ENCODE results near the gene NT5M.

Gene NT5M

DNA sequence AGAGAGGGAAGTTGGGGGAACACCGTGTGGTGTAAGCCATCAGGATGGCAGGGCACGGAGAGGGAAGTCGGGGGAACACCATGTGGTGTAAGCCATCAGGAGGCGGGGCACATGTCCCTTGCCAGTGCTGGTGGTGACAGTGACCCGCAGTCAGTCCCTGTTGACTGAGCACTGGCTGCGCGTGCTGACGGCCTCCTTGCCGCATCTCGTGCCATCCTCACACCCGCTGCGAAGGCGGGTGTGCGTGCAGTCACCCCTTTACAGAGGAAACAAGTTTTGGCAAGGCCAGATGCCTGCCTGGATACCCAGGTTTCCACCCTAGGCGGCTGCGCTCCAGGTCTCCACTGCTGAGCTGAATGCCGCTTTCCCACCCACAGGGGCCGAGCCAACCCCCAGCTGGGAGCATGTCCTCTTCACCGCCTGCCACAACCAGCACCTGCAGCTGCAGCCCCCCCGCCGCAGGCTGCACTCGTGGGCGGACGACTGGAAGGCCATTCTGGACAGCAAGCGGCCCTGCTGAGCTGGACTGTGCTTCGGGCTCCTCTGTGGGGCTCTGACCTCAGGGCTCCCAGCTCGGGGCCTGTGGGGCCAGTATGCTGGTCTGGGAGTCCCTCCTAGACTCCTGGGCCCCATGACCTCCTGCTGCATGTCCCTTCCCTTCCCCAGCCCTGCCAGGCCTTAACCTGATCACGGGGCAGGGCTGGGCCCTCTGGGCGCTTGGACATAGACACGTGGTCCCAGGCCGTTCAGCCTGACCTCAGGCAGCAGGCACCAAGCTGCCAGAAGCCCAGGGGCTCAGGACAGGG, 43.5 kb downstream of the NT5M start:
- Histone ChIP-seq H3K36me3 (ENCODE audit: control insufficient read depth, low read length) (no peaks in the 10 kb centered on the region), H3F3A (ENCODE audit: control insufficient read depth, insufficient read depth) (no peaks in the 10 kb centered on the region), H3K9me2 (replicated peaks; ENCODE audit: control insufficient read depth, low read length) (no peaks in the 10 kb centered on the region), H3K27ac (ENCODE audit: low read depth, low read length) (no peak overlapping the region), H4K20me1 (ENCODE audit: control insufficient read depth, insufficient read depth, low read depth, low read length) (no peaks in the 10 kb centered on the region), H3K79me2 (ENCODE audit: control insufficient read depth, low read length) (no peaks in the 10 kb centered on the region), H3K4me2 (ENCODE audit: low read length) (no peak overlapping the region), H3K4me3 (ENCODE audit: low read length) (no peak overlapping the region), H3K4me1 (ENCODE audit: control insufficient read depth, low read length) (no peaks in the 10 kb centered on the region), H3K9me3 (ENCODE audit: control insufficient read depth, insufficient read depth, low read length) (no peaks in the 10 kb centered on the region), H3K27me3 (ENCODE audit: control insufficient read depth, low read length) (no peaks in the 10 kb centered on the region)
- TF ChIP-seq, protein P1, sequence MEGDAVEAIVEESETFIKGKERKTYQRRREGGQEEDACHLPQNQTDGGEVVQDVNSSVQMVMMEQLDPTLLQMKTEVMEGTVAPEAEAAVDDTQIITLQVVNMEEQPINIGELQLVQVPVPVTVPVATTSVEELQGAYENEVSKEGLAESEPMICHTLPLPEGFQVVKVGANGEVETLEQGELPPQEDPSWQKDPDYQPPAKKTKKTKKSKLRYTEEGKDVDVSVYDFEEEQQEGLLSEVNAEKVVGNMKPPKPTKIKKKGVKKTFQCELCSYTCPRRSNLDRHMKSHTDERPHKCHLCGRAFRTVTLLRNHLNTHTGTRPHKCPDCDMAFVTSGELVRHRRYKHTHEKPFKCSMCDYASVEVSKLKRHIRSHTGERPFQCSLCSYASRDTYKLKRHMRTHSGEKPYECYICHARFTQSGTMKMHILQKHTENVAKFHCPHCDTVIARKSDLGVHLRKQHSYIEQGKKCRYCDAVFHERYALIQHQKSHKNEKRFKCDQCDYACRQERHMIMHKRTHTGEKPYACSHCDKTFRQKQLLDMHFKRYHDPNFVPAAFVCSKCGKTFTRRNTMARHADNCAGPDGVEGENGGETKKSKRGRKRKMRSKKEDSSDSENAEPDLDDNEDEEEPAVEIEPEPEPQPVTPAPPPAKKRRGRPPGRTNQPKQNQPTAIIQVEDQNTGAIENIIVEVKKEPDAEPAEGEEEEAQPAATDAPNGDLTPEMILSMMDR (IDR thresholded peaks at IDR 0.05; ENCODE audit: low read depth, low read length, poor library complexity, severe bottlenecking): no peak
- TF ChIP-seq EZH2phosphoT487 (IDR thresholded peaks at IDR 0.05; ENCODE audit: borderline replicate concordance, low read length): no peak

DNA sequence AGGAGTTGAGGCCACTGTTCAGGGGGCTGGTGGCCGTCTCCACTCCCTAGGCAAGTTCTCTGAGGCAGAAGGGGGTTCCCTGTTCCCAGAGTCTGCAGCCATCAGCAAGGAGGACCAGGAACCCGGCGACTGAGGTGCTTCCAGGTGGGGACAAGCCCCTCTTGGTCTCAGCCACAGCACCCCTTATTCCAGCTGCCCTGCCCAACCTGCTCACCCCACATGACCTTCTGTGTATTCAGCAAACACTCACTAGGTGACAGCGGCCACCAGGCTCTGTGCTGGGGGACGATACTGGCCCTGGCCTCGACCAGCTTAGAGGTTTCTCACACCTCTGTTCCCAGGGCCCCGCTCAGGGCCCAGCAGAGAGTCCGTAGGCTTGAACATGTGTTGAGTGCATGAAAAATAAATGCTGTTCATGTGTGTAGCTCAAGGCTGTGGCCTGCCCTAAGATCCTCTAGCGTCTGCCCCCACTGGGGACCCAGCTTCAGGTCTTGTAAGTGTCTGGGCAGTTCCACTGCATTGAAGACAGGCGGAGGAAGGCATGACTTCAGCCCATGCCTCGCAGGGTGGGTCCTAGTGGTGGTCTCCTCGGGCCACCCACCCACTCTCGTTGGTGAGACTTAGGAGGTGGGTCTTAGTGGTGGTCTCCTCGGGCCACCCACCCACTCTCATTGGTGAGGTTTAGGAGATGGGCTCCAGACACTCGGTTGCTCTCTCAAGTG, 44.2 kb downstream of the NT5M start:
- Histone ChIP-seq H3K27me3 (ENCODE audit: control insufficient read depth, low read length) (no peaks in the 10 kb centered on the region), H3K4me2 (ENCODE audit: low read length) (no peak overlapping the region), H3K27ac (ENCODE audit: low read depth, low read length) (no peak overlapping the region), H3K9me2 (replicated peaks; ENCODE audit: control insufficient read depth, low read length) (no peaks in the 10 kb centered on the region), H4K20me1 (ENCODE audit: control insufficient read depth, insufficient read depth, low read depth, low read length) (no peaks in the 10 kb centered on the region), H3F3A (ENCODE audit: control insufficient read depth, insufficient read depth) (no peaks in the 10 kb centered on the region), H3K79me2 (ENCODE audit: control insufficient read depth, low read length) (no peaks in the 10 kb centered on the region), H3K9me3 (ENCODE audit: control insufficient read depth, insufficient read depth, low read length) (no peaks in the 10 kb centered on the region), H3K4me3 (ENCODE audit: low read length) (no peak overlapping the region), H3K36me3 (ENCODE audit: control insufficient read depth, low read length) (no peaks in the 10 kb centered on the region), H3K4me1 (ENCODE audit: control insufficient read depth, low read length) (no peaks in the 10 kb centered on the region)
- TF ChIP-seq, protein P1 (IDR thresholded peaks at IDR 0.05; ENCODE audit: low read depth, low read length, poor library complexity, severe bottlenecking): no peak
- TF ChIP-seq EZH2phosphoT487 (IDR thresholded peaks at IDR 0.05; ENCODE audit: borderline replicate concordance, low read length): no peak

DNA sequence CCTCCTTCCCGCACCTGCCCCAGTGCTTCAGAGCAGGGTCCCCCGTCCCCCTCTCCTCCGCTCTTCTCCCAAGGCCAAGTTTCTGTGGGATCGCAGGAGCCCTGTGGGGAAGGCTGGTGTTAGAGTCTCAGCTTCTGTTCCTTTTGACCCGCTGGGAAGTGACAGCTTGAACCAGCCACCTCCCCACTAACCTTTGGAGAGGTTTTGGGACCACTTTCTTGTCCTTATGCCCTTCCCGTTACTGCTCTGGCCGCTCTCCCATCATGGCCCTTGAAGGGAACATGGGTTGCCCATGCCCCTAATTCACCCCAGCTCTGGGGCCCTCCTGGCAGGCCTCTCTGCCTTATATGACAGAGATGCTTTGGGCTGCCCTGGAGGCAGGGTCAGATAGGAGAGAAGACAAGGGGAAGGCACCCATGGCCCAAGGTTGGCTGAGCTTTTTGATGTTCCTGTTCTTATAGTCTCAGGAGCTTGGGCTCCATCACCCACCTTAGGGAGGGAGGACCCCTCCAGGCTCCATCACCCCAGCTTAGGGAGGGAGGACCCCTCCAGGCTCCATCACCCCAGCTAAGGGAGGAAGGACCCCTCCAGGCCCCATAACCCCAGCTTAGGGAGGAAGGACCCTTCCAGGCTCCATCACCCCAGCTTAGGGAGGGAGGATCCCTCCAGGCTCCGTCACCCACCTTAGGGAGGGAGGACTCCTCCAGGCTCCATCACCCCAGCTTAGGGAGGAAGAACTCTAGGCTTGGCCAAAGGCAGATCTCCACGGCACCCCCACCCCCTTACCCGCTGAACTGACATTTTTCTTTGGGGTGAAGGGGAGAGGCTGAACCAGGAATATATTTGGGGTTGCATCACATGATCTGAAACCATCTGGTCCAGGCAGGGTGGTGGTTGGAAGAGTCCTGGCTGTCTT, 45.0 kb downstream of the NT5M start:
- Histone ChIP-seq H3K4me3 (ENCODE audit: low read length) (no peak overlapping the region), H4K20me1 (ENCODE audit: control insufficient read depth, insufficient read depth, low read depth, low read length) (no peaks in the 10 kb centered on the region), H3K4me1 (ENCODE audit: control insufficient read depth, low read length) (no peaks in the 10 kb centered on the region), H3K27me3 (ENCODE audit: control insufficient read depth, low read length) (no peaks in the 10 kb centered on the region), H3K36me3 (ENCODE audit: control insufficient read depth, low read length) (no peaks in the 10 kb centered on the region), H3K4me2 (ENCODE audit: low read length) (no peak overlapping the region), H3F3A (ENCODE audit: control insufficient read depth, insufficient read depth) (no peaks in the 10 kb centered on the region), H3K27ac (ENCODE audit: low read depth, low read length) (no peak overlapping the region), H3K9me2 (replicated peaks; ENCODE audit: control insufficient read depth, low read length) (no peaks in the 10 kb centered on the region), H3K9me3 (ENCODE audit: control insufficient read depth, insufficient read depth, low read length) (no peaks in the 10 kb centered on the region), H3K79me2 (ENCODE audit: control insufficient read depth, low read length) (no peaks in the 10 kb centered on the region)
- TF ChIP-seq, protein P1 (IDR thresholded peaks at IDR 0.05; ENCODE audit: low read depth, low read length, poor library complexity, severe bottlenecking): no peak
- TF ChIP-seq EZH2phosphoT487 (IDR thresholded peaks at IDR 0.05; ENCODE audit: borderline replicate concordance, low read length): no peak

All from DOHH2 (cell line).